Transverse colon (tissue), 3 donors: ENCODE data around the gene INPP4B.

Experiments used
- EP300 ChIP-seq: sonication (generic); formaldehyde crosslinking; IDR thresholded peaks from one replicate; pipeline ENCODE4 v1.6.1; 2017; ENCODE audit warnings: antibody characterized with exemption, low read depth
- POLR2A ChIP-seq: fragments of 450-650 bp; IDR thresholded peaks from one replicate; pipeline ENCODE4 v1.6.1; 2016; ENCODE audit warnings: antibody characterized with exemption, mild to moderate bottlenecking, moderate library complexity
- TF ChIP-seq, protein P1 (sequence below), 5 experiments: fragments of 200-600 bp in 3 of 5; fragments of 450-650 bp in 2 of 5; sonication (generic) in 3 of 5; IDR thresholded peaks; 1 replicate in 2 of 5; 2 replicates in 3 of 5; pipeline ENCODE4 v1.5.1; 2016 to 2017; ENCODE audit warnings: antibody characterized with exemption in 5 of 5, inconsistent platforms in 3 of 5, mild to moderate bottlenecking in 2 of 5, moderate library complexity in 1 of 5

DNA sequence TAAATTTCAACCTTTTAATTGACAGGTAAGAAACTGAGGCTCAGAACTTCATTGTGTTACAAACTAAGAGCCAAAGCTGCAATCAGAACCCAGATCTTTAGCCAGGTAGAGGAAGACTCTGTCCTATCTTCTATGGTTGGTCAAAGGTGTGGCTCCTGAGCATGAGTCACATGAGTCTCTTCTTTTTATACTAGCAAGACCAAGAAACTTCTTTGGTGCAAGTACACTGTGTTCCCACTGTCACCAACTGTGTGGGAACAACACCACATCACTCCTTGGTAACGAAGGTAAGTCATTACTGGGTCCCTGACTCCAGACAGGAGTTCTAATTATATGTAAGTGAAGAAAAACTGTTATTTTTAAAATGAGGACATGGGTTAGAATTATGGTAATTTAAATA, 290.1 kb downstream of the INPP4B start:
- TF ChIP-seq, protein P1, sequence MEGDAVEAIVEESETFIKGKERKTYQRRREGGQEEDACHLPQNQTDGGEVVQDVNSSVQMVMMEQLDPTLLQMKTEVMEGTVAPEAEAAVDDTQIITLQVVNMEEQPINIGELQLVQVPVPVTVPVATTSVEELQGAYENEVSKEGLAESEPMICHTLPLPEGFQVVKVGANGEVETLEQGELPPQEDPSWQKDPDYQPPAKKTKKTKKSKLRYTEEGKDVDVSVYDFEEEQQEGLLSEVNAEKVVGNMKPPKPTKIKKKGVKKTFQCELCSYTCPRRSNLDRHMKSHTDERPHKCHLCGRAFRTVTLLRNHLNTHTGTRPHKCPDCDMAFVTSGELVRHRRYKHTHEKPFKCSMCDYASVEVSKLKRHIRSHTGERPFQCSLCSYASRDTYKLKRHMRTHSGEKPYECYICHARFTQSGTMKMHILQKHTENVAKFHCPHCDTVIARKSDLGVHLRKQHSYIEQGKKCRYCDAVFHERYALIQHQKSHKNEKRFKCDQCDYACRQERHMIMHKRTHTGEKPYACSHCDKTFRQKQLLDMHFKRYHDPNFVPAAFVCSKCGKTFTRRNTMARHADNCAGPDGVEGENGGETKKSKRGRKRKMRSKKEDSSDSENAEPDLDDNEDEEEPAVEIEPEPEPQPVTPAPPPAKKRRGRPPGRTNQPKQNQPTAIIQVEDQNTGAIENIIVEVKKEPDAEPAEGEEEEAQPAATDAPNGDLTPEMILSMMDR (IDR thresholded peaks at IDR 0.05): no peak
- TF ChIP-seq POLR2A: no peak
- TF ChIP-seq EP300: no peak
